ENCODE measurements around the gene CFAP92. TPM values are rescaled to one million over a fixed set of nuclear protein-coding genes. Genes with fewer than 3 reads are reported as not detected.
A peak's percentile ranks its signal among the peaks of the same experiment; 100 is the strongest.

CFAP92 gene
- total RNA-seq, 1 donor from 2014 or later: 1.6 TPM

- Histone ChIP-seq H3K4me1 (ENCODE audit: control insufficient read depth in 3 of 3, insufficient read depth in 3 of 3, low read length in 3 of 3) (peaks cover 28 to 39% (median 34%) of the 10 kb centered on the region in 3 donors), H3K4me3 (ENCODE audit: low read length in 3 of 3) (peak overlapping the region; percentile 68 to 73 (median 68)), H3K27me3 (ENCODE audit: control insufficient read depth in 3 of 3, insufficient read depth in 3 of 3, low read length in 3 of 3) (peaks cover 31 to 44% (median 38%) of the 10 kb centered on the region in 3 donors), H3K9me3 (ENCODE audit: control insufficient read depth in 3 of 3, low read length in 3 of 3) (no peaks in the 10 kb centered on the region), H3K36me3 (ENCODE audit: control insufficient read depth in 3 of 3, insufficient read depth in 3 of 3, low read length in 3 of 3) (no peaks in the 10 kb centered on the region), H3K9ac (ENCODE audit: low read depth in 1 of 3, low read length in 3 of 3) (peak overlapping the region in 2 of 3 donors; percentile 20 to 64), H3K27ac (ENCODE audit: low read depth, low read length) (no peak overlapping the region)
Observed at GRCh38 chr3:129001806-129002572, 8.1 kb upstream of the CFAP92 start.

- Histone ChIP-seq H3K36me3 (ENCODE audit: control insufficient read depth in 3 of 3, insufficient read depth in 3 of 3, low read length in 3 of 3) (no peaks in the 10 kb centered on the region), H3K9me3 (ENCODE audit: control insufficient read depth in 3 of 3, low read length in 3 of 3) (no peaks in the 10 kb centered on the region), H3K27me3 (ENCODE audit: control insufficient read depth in 3 of 3, insufficient read depth in 3 of 3, low read length in 3 of 3) (peaks cover 31 to 44% (median 38%) of the 10 kb centered on the region in 3 donors), H3K4me1 (ENCODE audit: control insufficient read depth in 3 of 3, insufficient read depth in 3 of 3, low read length in 3 of 3) (peaks cover 25 to 33% (median 32%) of the 10 kb centered on the region in 3 donors), H3K27ac (ENCODE audit: low read depth, low read length) (no peak within 1 kb of the TSS), H3K4me3 (ENCODE audit: low read length in 3 of 3) (peak within 1 kb of the TSS; percentile 68 to 73 (median 68)), H3K9ac (ENCODE audit: low read depth in 1 of 3, low read length in 3 of 3) (peak within 1 kb of the TSS in 2 of 3 donors; percentile 64 to 68)
Observed at GRCh38 chr3:129001101-129001805, 7.4 kb upstream of the CFAP92 start, which contains the start of gene EFCC1. TSS of gene EFCC1 (plus strand) at chr3:129001304. CDS start at chr3:129001629, 325 bp downstream.

- no peaks in the 10 kb centered on the region for H3K9me3 ChIP-seq (ENCODE audit: control insufficient read depth in 3 of 3, low read length in 3 of 3)
- H3K4me1 ChIP-seq (ENCODE audit: control insufficient read depth in 3 of 3, insufficient read depth in 3 of 3, low read length in 3 of 3): peaks cover 25 to 33% (median 30%) of the 10 kb centered on the region in 3 donors
- H3K27ac ChIP-seq (ENCODE audit: low read depth, low read length): no peak overlapping the region
- H3K9ac ChIP-seq (ENCODE audit: low read depth in 1 of 3, low read length in 3 of 3): peak overlapping the region in 2 of 3 donors; percentile 64 to 68
- H3K27me3 ChIP-seq (ENCODE audit: control insufficient read depth in 3 of 3, insufficient read depth in 3 of 3, low read length in 3 of 3): peaks cover 31 to 44% (median 38%) of the 10 kb centered on the region in 3 donors
- H3K4me3 ChIP-seq (ENCODE audit: low read length in 3 of 3): peak overlapping the region; percentile 68 to 73 (median 68)
- H3K36me3 ChIP-seq (ENCODE audit: control insufficient read depth in 3 of 3, insufficient read depth in 3 of 3, low read length in 3 of 3): no peaks in the 10 kb centered on the region
Observed at GRCh38 chr3:129000742-129001100, 6.8 kb upstream of the CFAP92 start.

- Histone ChIP-seq H3K9ac (ENCODE audit: low read depth in 1 of 3, low read length in 3 of 3) (no peak overlapping the region), H3K4me1 (ENCODE audit: control insufficient read depth in 3 of 3, insufficient read depth in 3 of 3, low read length in 3 of 3) (peaks cover 23 to 30% (median 24%) of the 10 kb centered on the region in 3 donors), H3K27me3 (ENCODE audit: control insufficient read depth in 3 of 3, insufficient read depth in 3 of 3, low read length in 3 of 3) (peaks cover 34 to 44% (median 37%) of the 10 kb centered on the region in 3 donors), H3K27ac (ENCODE audit: low read depth, low read length) (no peak overlapping the region), H3K36me3 (ENCODE audit: control insufficient read depth in 3 of 3, insufficient read depth in 3 of 3, low read length in 3 of 3) (no peaks in the 10 kb centered on the region), H3K9me3 (ENCODE audit: control insufficient read depth in 3 of 3, low read length in 3 of 3) (no peaks in the 10 kb centered on the region), H3K4me3 (ENCODE audit: low read length in 3 of 3) (no peak overlapping the region)
Observed at GRCh38 chr3:128999102-128999501, 5.2 kb upstream of the CFAP92 start.

GRCh38 chr3:128998561-128998960 lies 4.7 kb upstream of the CFAP92 start:
- H3K9ac ChIP-seq (ENCODE audit: low read depth in 1 of 3, low read length in 3 of 3): no peak overlapping the region
- no peak overlapping the region for H3K4me3 ChIP-seq (ENCODE audit: low read length in 3 of 3)
- no peaks in the 10 kb centered on the region for H3K9me3 ChIP-seq (ENCODE audit: control insufficient read depth in 3 of 3, low read length in 3 of 3)
- no peak overlapping the region for H3K27ac ChIP-seq (ENCODE audit: low read depth, low read length)
- peaks cover 33 to 42% (median 35%) of the 10 kb centered on the region in 3 donors for H3K27me3 ChIP-seq (ENCODE audit: control insufficient read depth in 3 of 3, insufficient read depth in 3 of 3, low read length in 3 of 3)
- peaks cover 26 to 32% (median 28%) of the 10 kb centered on the region in 3 donors for H3K4me1 ChIP-seq (ENCODE audit: control insufficient read depth in 3 of 3, insufficient read depth in 3 of 3, low read length in 3 of 3)
- H3K36me3 ChIP-seq (ENCODE audit: control insufficient read depth in 3 of 3, insufficient read depth in 3 of 3, low read length in 3 of 3): no peaks in the 10 kb centered on the region

GRCh38 chr3:128997486-128998133 lies 3.7 kb upstream of the CFAP92 start:
- peaks cover 23 to 34% (median 28%) of the 10 kb centered on the region in 3 donors for H3K27me3 ChIP-seq (ENCODE audit: control insufficient read depth in 3 of 3, insufficient read depth in 3 of 3, low read length in 3 of 3)
- no peak overlapping the region for H3K4me3 ChIP-seq (ENCODE audit: low read length in 3 of 3)
- peaks cover 20 to 31% (median 27%) of the 10 kb centered on the region in 3 donors for H3K4me1 ChIP-seq (ENCODE audit: control insufficient read depth in 3 of 3, insufficient read depth in 3 of 3, low read length in 3 of 3)
- no peak overlapping the region for H3K27ac ChIP-seq (ENCODE audit: low read depth, low read length)
- no peaks in the 10 kb centered on the region for H3K36me3 ChIP-seq (ENCODE audit: control insufficient read depth in 3 of 3, insufficient read depth in 3 of 3, low read length in 3 of 3)
- H3K9ac ChIP-seq (ENCODE audit: low read depth in 1 of 3, low read length in 3 of 3): no peak overlapping the region
- no peaks in the 10 kb centered on the region for H3K9me3 ChIP-seq (ENCODE audit: control insufficient read depth in 3 of 3, low read length in 3 of 3)

- Histone ChIP-seq H3K9ac (ENCODE audit: low read depth in 1 of 3, low read length in 3 of 3) (no peak overlapping the region), H3K9me3 (ENCODE audit: control insufficient read depth in 3 of 3, low read length in 3 of 3) (no peaks in the 10 kb centered on the region), H3K27ac (ENCODE audit: low read depth, low read length) (no peak overlapping the region), H3K36me3 (ENCODE audit: control insufficient read depth in 3 of 3, insufficient read depth in 3 of 3, low read length in 3 of 3) (no peaks in the 10 kb centered on the region), H3K27me3 (ENCODE audit: control insufficient read depth in 3 of 3, insufficient read depth in 3 of 3, low read length in 3 of 3) (peaks cover 17 to 25% (median 21%) of the 10 kb centered on the region in 3 donors), H3K4me1 (ENCODE audit: control insufficient read depth in 3 of 3, insufficient read depth in 3 of 3, low read length in 3 of 3) (peaks cover 18 to 25% (median 22%) of the 10 kb centered on the region in 3 donors), H3K4me3 (ENCODE audit: low read length in 3 of 3) (no peak overlapping the region)
Observed at GRCh38 chr3:128996726-128997125, 2.9 kb upstream of the CFAP92 start.

- Histone ChIP-seq H3K36me3 (ENCODE audit: control insufficient read depth in 3 of 3, insufficient read depth in 3 of 3, low read length in 3 of 3) (no peaks in the 10 kb centered on the region), H3K27me3 (ENCODE audit: control insufficient read depth in 3 of 3, insufficient read depth in 3 of 3, low read length in 3 of 3) (peaks cover 17 to 20% (median 17%) of the 10 kb centered on the region in 3 donors)
Observed at GRCh38 chr3:128996200-128996599, 2.3 kb upstream of the CFAP92 start.

GRCh38 chr3:128995737-128996136 lies 1.9 kb upstream of the CFAP92 start:
- no peaks in the 10 kb centered on the region for H3K36me3 ChIP-seq (ENCODE audit: control insufficient read depth in 3 of 3, insufficient read depth in 3 of 3, low read length in 3 of 3)
- peaks cover 15 to 17% (median 15%) of the 10 kb centered on the region in 3 donors for H3K4me1 ChIP-seq (ENCODE audit: control insufficient read depth in 3 of 3, insufficient read depth in 3 of 3, low read length in 3 of 3)

More at GRCh38 chr3:128996200-128996599, 2.3 kb upstream of the CFAP92 start:
- Histone ChIP-seq H3K4me1 (ENCODE audit: control insufficient read depth in 3 of 3, insufficient read depth in 3 of 3, low read length in 3 of 3) (peaks cover 18 to 20% (median 19%) of the 10 kb centered on the region in 3 donors), H3K9me3 (ENCODE audit: control insufficient read depth in 3 of 3, low read length in 3 of 3) (no peaks in the 10 kb centered on the region), H3K9ac (ENCODE audit: low read depth in 1 of 3, low read length in 3 of 3) (no peak overlapping the region), H3K27ac (ENCODE audit: low read depth, low read length) (no peak overlapping the region), H3K4me3 (ENCODE audit: low read length in 3 of 3) (no peak overlapping the region)

More at GRCh38 chr3:128995737-128996136, 1.9 kb upstream of the CFAP92 start:
- no peak overlapping the region for H3K9ac ChIP-seq (ENCODE audit: low read depth in 1 of 3, low read length in 3 of 3)
- no peaks in the 10 kb centered on the region for H3K9me3 ChIP-seq (ENCODE audit: control insufficient read depth in 3 of 3, low read length in 3 of 3)
- no peak overlapping the region for H3K4me3 ChIP-seq (ENCODE audit: low read length in 3 of 3)
- no peak overlapping the region for H3K27ac ChIP-seq (ENCODE audit: low read depth, low read length)
- H3K27me3 ChIP-seq (ENCODE audit: control insufficient read depth in 3 of 3, insufficient read depth in 3 of 3, low read length in 3 of 3): peaks cover 12 to 15% (median 14%) of the 10 kb centered on the region in 3 donors
